ENCODE measurements around the gene MPRIP. TPM values are rescaled to one million over a fixed set of nuclear protein-coding genes. Genes with fewer than 3 reads are reported as not detected.

The MPRIP gene
- total and polyA plus RNA-seq, 2 of the 13 experiments (the other 11 are each of a cell fraction or from before 2014, with no cell fraction given): 50.2 to 52.4 TPM

- TF ChIP-seq PRPF4 (IDR thresholded peaks at IDR 0.05; ENCODE audit: low read depth, low read length, poor library complexity, severe bottlenecking) (no peak), ZNF619 (CRISPR knock-in tag; IDR thresholded peaks at IDR 0.05) (no peak), ATF6 (CRISPR knock-in tag; conservative IDR thresholded peaks at IDR 0.05) (no peak), CBFB (CRISPR knock-in tag; IDR thresholded peaks at IDR 0.05) (no peak), RFX3 (CRISPR knock-in tag; IDR thresholded peaks at IDR 0.05) (no peak), GLMP (CRISPR knock-in tag; IDR thresholded peaks at IDR 0.05; ENCODE audit: borderline replicate concordance) (no peak), JARID2 (CRISPR knock-in tag; IDR thresholded peaks at IDR 0.05; ENCODE audit: insufficient replicate concordance) (no peak), ZNF775 (CRISPR knock-in tag; IDR thresholded peaks at IDR 0.05; ENCODE audit: borderline replicate concordance) (no peak)
Measured at GRCh38 chr17:17207998-17208397, 165.7 kb downstream of the MPRIP start (continued).

GRCh38 chr17:17213775-17214174, 171.5 kb downstream of the MPRIP start:
- Histone ChIP-seq H3K36me3 (replicated peaks in 1 of 2; ENCODE audit: control insufficient read depth in 1 of 2, insufficient read depth in 2 of 2, low read length in 2 of 2) (peaks cover 28 to 61% of the 10 kb centered on the region in 2 experiments), H2AFZ (ENCODE audit: low read length) (no peak overlapping the region), H3K9ac (ENCODE audit: insufficient read depth, low read depth, low read length) (no peak overlapping the region), H4K20me1 (ENCODE audit: insufficient read depth, low read length) (no peaks in the 10 kb centered on the region), H3K4me3 (replicated peaks in 1 of 3; ENCODE audit: insufficient read depth in 1 of 3, low read depth in 2 of 3, low read length in 3 of 3) (no peak overlapping the region), H3K27ac (ENCODE audit: extremely low read length, insufficient read depth, low read length) (no peak overlapping the region), H3K79me2 (ENCODE audit: insufficient read depth, low read length) (no peaks in the 10 kb centered on the region), H3K27me3 (ENCODE audit: control insufficient read depth in 1 of 2, insufficient read depth in 2 of 2, low read length in 2 of 2) (no peaks in the 10 kb centered on the region; a peak in 1 of 5 replicates), H3K4me2 (ENCODE audit: low read depth, low read length) (no peak overlapping the region), H3K4me1 (ENCODE audit: insufficient read depth, low read length) (no peaks in the 10 kb centered on the region), H3K9me3 (ENCODE audit: low read length) (no peaks in the 10 kb centered on the region)
- ChIA-PET POLR2A (no interaction called here), CTCF (ENCODE audit: low intra/inter-chr PET ratio, low total read pairs) (no interaction called here)
- FAIRE-seq: no peak
- TF ChIP-seq AGO2 (optimal IDR thresholded peaks at IDR 0.05; ENCODE audit: low read depth, low read length) (peak; percentile 17), MATR3 (CRISPR knock-in tag; IDR thresholded peaks at IDR 0.05) (no peak)
- no peak for DNase-seq (ENCODE audit: low spot score)
- no TSS peak for BruUV-seq (replicated peaks)
- in situ Hi-C loops (cut with HindIII; ENCODE audit: extremely low pct_ligation_motif_present, low pct_unique_long_range_greater_than_20kb) (no loop called here), intact Hi-C loops (cut with micrococcal nuclease; ENCODE audit: unreplicated experiment) (no loop called here)
- ATAC-seq: no peak
- WGBS (ENCODE audit: low lambda C conversion rate): 98% methylated on average over 7 of the region's 10 CpGs
